GM12878 (cell line): ENCODE data around the gene SLC5A1. TPM values are rescaled to one million over a fixed set of nuclear protein-coding genes. Genes with fewer than 3 reads are reported as not detected.
"Not testable (repeated sequence)": the region's sequence is repeated elsewhere in the genome, so short reads cannot be mapped to it uniquely, and the experiment has no call there.

ENCODE experiments used
- ATAC-seq: fragments of 200-7000 bp; cut with Tn5 transposase; 3 replicates; pipeline ENCODE4 v1.9.1; 2020; ENCODE audit warnings: mild to moderate bottlenecking, moderate library complexity
- BruUV-seq: library from RNA; stranded (reverse); fragments of 400-500 nt; replicated peaks from 2 replicates; lab custom pipeline; 2021; lab: Mats Ljungman, UMichigan
- CTCF ChIA-PET: fragments of 300-600 bp; sonication (Branson Sonifier 250); formaldehyde crosslinking; extraction: SDS; loops from one replicate; lab custom pipeline; 2021; ENCODE audit warnings: inconsistent platforms; lab: Yijun Ruan, JAX
- POLR2A ChIA-PET: fragments of 350-600 bp; formaldehyde crosslinking; extraction: SDS; loops from one replicate; lab custom pipeline; 2021; ENCODE audit warnings: inconsistent platforms; lab: Charles Lee
- RAD21 ChIA-PET: fragments of 300-600 bp; sonication (Branson Sonifier 250); formaldehyde crosslinking; loops from one replicate; lab custom pipeline; 2023; ENCODE audit warnings: antibody characterized with exemption; ENCODE audit not compliant: unreplicated experiment; lab: Charles Lee
- SMC1A ChIA-PET: fragments of 300-600 bp; sonication (Branson Sonifier 250); formaldehyde crosslinking; loops from one replicate; lab custom pipeline; 2023; ENCODE audit not compliant: unreplicated experiment, uncharacterized antibody; lab: Charles Lee
- DNase-seq: peaks from one replicate; pipeline ENCODE4 v3.0.0-alpha.2; 2011; ENCODE audit warnings: low read depth, low spot score
- FAIRE-seq: peaks from 3 replicates; lab custom pipeline; 2011; peaks lifted over from hg19 to GRCh38; lab: Jason Lieb, UNC
- H2AFZ ChIP-seq: 2 replicates; pipeline ENCODE4 v1.6.0; 2011; ENCODE audit warnings: low read depth, low read length, control low read depth; ENCODE audit not compliant: control insufficient read depth
- H3K27ac ChIP-seq: 2 replicates; pipeline ENCODE4 v1.5.1; 2011; ENCODE audit warnings: control low read depth; ENCODE audit not compliant: control insufficient read depth, insufficient read depth
- H3K27me3 ChIP-seq, 2 experiments: replicated peaks in 1 of 2; 2 replicates each; pipeline versions ENCODE4 v1.6.0 to v1.6.1; 2011; ENCODE audit warnings: low read length in 1 of 2; ENCODE audit not compliant: control insufficient read depth in 2 of 2, insufficient read depth in 2 of 2
- H3K36me3 ChIP-seq, 2 experiments: 2 replicates each; pipeline ENCODE4 v1.5.1; 2011; ENCODE audit warnings: low read length in 1 of 2; ENCODE audit not compliant: control insufficient read depth in 2 of 2, insufficient read depth in 2 of 2
- H3K4me1 ChIP-seq: 2 replicates; pipeline ENCODE4 v1.6.1; 2011; ENCODE audit warnings: mild to moderate bottlenecking, low read length, moderate library complexity, mixed read lengths; ENCODE audit not compliant: control insufficient read depth, insufficient read depth
- H3K4me2 ChIP-seq: 2 replicates; pipeline ENCODE4 v1.6.0; 2011; ENCODE audit warnings: control low read depth; ENCODE audit not compliant: control insufficient read depth, insufficient read depth
- H3K4me3 ChIP-seq: fragments of 200-600 bp; sonication (generic); 2 replicates; pipeline ENCODE4 v1.5.1; 2016
- H3K79me2 ChIP-seq: 2 replicates; pipeline ENCODE4 v1.6.0; 2011; ENCODE audit warnings: low read length; ENCODE audit not compliant: control insufficient read depth, insufficient read depth
- H3K9ac ChIP-seq: 2 replicates; pipeline ENCODE4 v1.8.0; 2011; ENCODE audit warnings: low read length, control low read depth, mixed read lengths; ENCODE audit not compliant: control insufficient read depth, insufficient read depth
- H3K9me3 ChIP-seq: replicated peaks from 3 replicates; pipeline ENCODE4 v1.5.1; 2011; ENCODE audit warnings: mild to moderate bottlenecking, low read length; ENCODE audit not compliant: control insufficient read depth, insufficient read depth
- H4K20me1 ChIP-seq: 2 replicates; pipeline ENCODE4 v1.6.0; 2011; ENCODE audit not compliant: control insufficient read depth, insufficient read depth
- ATF7 ChIP-seq: fragments of 450-650 bp; IDR thresholded peaks from 2 replicates; pipeline ENCODE4 v1.6.1; 2016; ENCODE audit warnings: low read depth, mild to moderate bottlenecking
- POLR2AphosphoS5 ChIP-seq: IDR thresholded peaks from 2 replicates; pipeline ENCODE4 v1.6.1; 2011; ENCODE audit warnings: mild to moderate bottlenecking, low read length, inconsistent platforms
- YBX1 ChIP-seq: fragments of 450-650 bp; IDR thresholded peaks from 2 replicates; pipeline ENCODE4 v1.6.1; 2016; ENCODE audit warnings: antibody characterized with exemption
- WGBS: methylation state at CpG from one replicate; pipeline ENCODE4 v1.1.6; 2016; ENCODE audit warnings: low lambda C conversion rate; ENCODE audit not compliant: insufficient replicate concordance, insufficient coverage; ENCODE audit errors: missing lambda C conversion rate; 5-methylcytosine and 5-hydroxymethylcytosine counted together
- in situ Hi-C: fragments of 300-500 bp; cut with MboI; formaldehyde crosslinking; loops from 9 replicates; pipeline ENCODE4 v1.14.3; 2018; ENCODE audit warnings: mixed read lengths
- intact Hi-C: fragments of 100-400 bp; cut with micrococcal nuclease; formaldehyde crosslinking; loops from one replicate; pipeline ENCODE4 v1.14.2; 2022; ENCODE audit not compliant: unreplicated experiment
- polyA plus RNA-seq, 11 experiments: library from polyadenylated mRNA; depleted of rRNA in 4 of 11; unstranded in 6 of 11; stranded (reverse) in 5 of 11; fragments of >200 nt; fragmentation: Nextera tagmentation in 4 of 11; fragmentation: Illumina TruSeq in 1 of 11; extraction: Ambion mirVana in 4 of 11; extraction: Trizol in 1 of 11; gene quantifications; 1 replicate in 1 of 11; 2 replicates in 10 of 11; pipeline versions ENCODE4 v1.2.1 to v1.2.3, GENCODE V29; 2011 to 2016; ENCODE audit warnings: inconsistent platforms in 2 of 11, missing spikeins in 2 of 11, low read depth in 1 of 11
- total RNA-seq, 4 experiments: library from RNA; depleted of rRNA in 3 of 4; stranded (reverse); fragments of >200 nt in 3 of 4; fragmentation: Illumina TruSeq in 1 of 4; extraction: Trizol in 1 of 4; gene quantifications; 2 replicates each; pipeline versions ENCODE4 v1.2.1 to v1.2.3, GENCODE V29; 2013 to 2021
- TF ChIP-seq, protein P1 (sequence below): fragments of 450-650 bp; formaldehyde crosslinking; IDR thresholded peaks from 2 replicates; pipeline ENCODE4 v1.4.0; 2022; ENCODE audit warnings: mild to moderate bottlenecking, moderate library complexity

The SLC5A1 gene
- total and polyA plus RNA-seq, 10 of the 15 experiments (the other 5 are each of a cell fraction or from before 2014, with no cell fraction given) = 0.01 TPM; not detected in 9

GRCh38 chr22:32158712-32159533 lies 115.9 kb downstream of the SLC5A1 start, which contains the start of gene C22orf42:
Gene C22orf42 (minus strand): TSS chr22:32159303. CDS start chr22:32159215, 88 bp downstream.
- Histone ChIP-seq H3K4me3 (no peak within 1 kb of the TSS), H3K4me2 (no peak within 1 kb of the TSS), H3K36me3 (no peaks in the 10 kb centered on the region), H3K9me3 (no peaks in the 10 kb centered on the region), H2AFZ (no peak within 1 kb of the TSS), H3K9ac (no peak within 1 kb of the TSS), H3K27ac (no peak within 1 kb of the TSS), H3K27me3 (no peaks in the 10 kb centered on the region; a peak in 1 of 4 replicates), H3K79me2 (no peaks in the 10 kb centered on the region), H3K4me1 (no peaks in the 10 kb centered on the region), H4K20me1 (no peaks in the 10 kb centered on the region)
- intact Hi-C loops (no loop called here), in situ Hi-C loops (no loop called here)
- no TSS peak for BruUV-seq
- 41% methylated on average over 12 of the region's 12 CpGs for WGBS
- CTCF ChIA-PET = no interaction called here
- RAD21 ChIA-PET = no interaction called here
- ATAC-seq = no peak
- FAIRE-seq = no peak
- SMC1A ChIA-PET = no interaction called here
- POLR2A ChIA-PET = no interaction called here
- TF ChIP-seq POLR2AphosphoS5 = no peak
- TF ChIP-seq, protein P1, sequence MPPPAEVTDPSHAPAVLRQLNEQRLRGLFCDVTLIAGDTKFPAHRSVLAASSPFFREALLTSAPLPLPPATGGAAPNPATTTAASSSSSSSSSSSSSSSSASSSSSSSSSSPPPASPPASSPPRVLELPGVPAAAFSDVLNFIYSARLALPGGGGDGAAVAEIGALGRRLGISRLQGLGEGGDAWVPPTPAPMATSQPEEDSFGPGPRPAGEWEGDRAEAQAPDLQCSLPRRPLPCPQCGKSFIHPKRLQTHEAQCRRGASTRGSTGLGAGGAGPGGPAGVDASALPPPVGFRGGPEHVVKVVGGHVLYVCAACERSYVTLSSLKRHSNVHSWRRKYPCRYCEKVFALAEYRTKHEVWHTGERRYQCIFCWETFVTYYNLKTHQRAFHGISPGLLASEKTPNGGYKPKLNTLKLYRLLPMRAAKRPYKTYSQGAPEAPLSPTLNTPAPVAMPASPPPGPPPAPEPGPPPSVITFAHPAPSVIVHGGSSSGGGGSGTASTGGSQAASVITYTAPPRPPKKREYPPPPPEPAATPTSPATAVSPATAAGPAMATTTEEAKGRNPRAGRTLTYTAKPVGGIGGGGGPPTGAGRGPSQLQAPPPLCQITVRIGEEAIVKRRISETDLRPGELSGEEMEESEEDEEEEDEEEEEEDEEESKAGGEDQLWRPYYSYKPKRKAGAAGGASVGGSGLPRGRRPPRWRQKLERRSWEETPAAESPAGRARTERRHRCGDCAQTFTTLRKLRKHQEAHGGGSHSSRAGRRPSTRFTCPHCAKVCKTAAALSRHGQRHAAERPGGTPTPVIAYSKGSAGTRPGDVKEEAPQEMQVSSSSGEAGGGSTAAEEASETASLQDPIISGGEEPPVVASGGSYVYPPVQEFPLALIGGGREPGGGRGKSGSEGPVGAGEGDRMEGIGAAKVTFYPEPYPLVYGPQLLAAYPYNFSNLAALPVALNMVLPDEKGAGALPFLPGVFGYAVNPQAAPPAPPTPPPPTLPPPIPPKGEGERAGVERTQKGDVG (CRISPR knock-in tag) = no peak
- TF ChIP-seq YBX1 = no peak
- TF ChIP-seq ATF7 = no peak
- no peak for DNase-seq

GRCh38 chr22:32160411-32160810 lies 117.3 kb downstream of the SLC5A1 start:
- FAIRE-seq = not testable (repeated sequence)

More at GRCh38 chr22:32160411-32160810, 117.3 kb downstream of the SLC5A1 start:
- RAD21 ChIA-PET, POLR2A ChIA-PET, DNase-seq, H3K36me3 ChIP-seq, ATAC-seq, H2AFZ ChIP-seq, H4K20me1 ChIP-seq, H3K27me3 ChIP-seq, intact Hi-C loops, H3K79me2 ChIP-seq, CTCF ChIA-PET, H3K4me3 ChIP-seq, H3K4me2 ChIP-seq, H3K4me1 ChIP-seq, in situ Hi-C loops, SMC1A ChIA-PET, BruUV-seq, H3K9me3 ChIP-seq, H3K27ac ChIP-seq, H3K9ac ChIP-seq: not testable (repeated sequence)
- 41% methylated on average over 5 of the region's 5 CpGs for WGBS
